ENCODE measurements around the gene SLC25A13.

DNA sequence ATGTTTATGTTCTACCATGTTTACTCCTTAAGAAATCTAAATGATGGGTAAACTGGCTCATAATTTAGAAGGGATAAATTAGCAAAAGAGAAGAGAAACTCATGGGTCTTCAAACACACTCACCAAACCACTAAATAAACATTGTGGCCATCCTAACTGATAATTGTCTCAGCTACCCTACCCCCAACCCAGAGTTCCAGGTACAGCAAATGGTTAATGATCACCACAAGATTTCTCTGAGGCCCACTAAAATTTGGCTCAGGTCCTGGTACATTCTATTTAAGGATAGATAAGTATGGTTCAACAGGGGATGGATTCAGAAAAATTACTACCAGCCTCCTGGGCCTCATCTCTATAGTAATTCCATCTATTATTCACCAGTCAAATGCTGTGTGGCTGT lies 21.4 kb downstream of the SLC25A13 start:
- no peak for TF ChIP-seq POLR2A (IDR thresholded peaks at IDR 0.05)
- no peak for TF ChIP-seq CTCF (IDR thresholded peaks at IDR 0.05)
